Right ventricle myocardium inferior (tissue), 1 donor: Measurements from ENCODE around the gene SLC44A5. TPM values are rescaled to one million over a fixed set of nuclear protein-coding genes. Genes with fewer than 3 reads are reported as not detected.
"Not testable (repeated sequence)": the region's sequence is repeated elsewhere in the genome, so short reads cannot be mapped to it uniquely, and the experiment has no call there.

Experiments
- ATAC-seq: fragments of 200-7000 bp; cut with Tn5 transposase; one replicate; pipeline ENCODE4 v1.9.1; 2020; ENCODE audit warnings: mild to moderate bottlenecking, moderate library complexity
- DNase-seq: peaks from one replicate; pipeline ENCODE4 v3.0.0; 2021; ENCODE audit errors: missing footprints
- intact Hi-C: fragments of 100-400 bp; cut with DNase I; formaldehyde crosslinking; loops from one replicate; pipeline ENCODE4 v1.11.0; 2022
- total RNA-seq: library from RNA; stranded (reverse); fragmentation: NEBNext Ultra II Directional; extraction: Animal tissue kit (Norgen Biotek cat#: 25700); gene quantifications from one replicate; pipeline ENCODE4 v1.2.1, GENCODE V29; 2021
- donor health status: DM: no; HTN: yes; CAD: no; lungs with severe emphysema.

Gene SLC44A5
- total RNA-seq, 1 donor from 2014 or later, result 1.8 TPM

DNA sequence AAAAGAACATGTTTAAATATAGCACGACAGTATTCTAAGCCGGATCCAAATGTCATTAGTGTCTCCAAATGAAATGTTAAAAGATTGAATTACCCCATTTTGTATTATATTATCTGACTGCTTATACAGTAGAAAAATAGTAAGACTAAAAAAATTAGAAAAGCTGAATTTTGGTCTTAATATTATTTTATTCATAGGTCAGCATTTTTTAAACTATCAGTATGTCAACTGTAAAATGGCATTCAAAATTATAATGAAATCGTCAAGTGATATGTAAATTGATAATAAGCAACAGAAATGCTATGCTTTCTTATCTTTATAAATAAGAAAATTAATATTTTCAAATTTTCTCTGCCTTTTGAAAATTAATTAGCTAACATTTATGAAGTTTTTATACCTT is 16.6 kb downstream of the SLC44A5 start:
- intact Hi-C loops, result no loop called here
- ATAC-seq, result no peak
- DNase-seq, result no peak

DNA sequence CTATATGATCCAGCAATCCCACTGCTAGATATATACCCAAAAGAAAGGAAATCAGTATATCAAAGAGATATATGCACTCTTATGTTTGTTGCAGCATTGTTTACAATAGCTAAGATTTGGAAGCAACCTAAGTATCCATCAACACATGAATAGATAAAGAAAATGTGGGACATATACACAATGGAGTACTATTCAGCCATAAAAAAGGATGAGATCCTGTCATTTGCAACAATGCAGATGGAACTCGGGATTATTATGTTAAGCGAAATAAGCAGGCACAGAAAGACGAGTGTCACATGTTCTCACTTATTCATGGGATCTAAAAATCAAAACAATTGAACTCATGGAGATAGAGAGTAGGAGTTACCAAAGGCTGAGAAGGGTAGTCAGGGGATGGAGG is 17.5 kb downstream of the SLC44A5 start:
- intact Hi-C loops, DNase-seq: not testable (repeated sequence)

DNA sequence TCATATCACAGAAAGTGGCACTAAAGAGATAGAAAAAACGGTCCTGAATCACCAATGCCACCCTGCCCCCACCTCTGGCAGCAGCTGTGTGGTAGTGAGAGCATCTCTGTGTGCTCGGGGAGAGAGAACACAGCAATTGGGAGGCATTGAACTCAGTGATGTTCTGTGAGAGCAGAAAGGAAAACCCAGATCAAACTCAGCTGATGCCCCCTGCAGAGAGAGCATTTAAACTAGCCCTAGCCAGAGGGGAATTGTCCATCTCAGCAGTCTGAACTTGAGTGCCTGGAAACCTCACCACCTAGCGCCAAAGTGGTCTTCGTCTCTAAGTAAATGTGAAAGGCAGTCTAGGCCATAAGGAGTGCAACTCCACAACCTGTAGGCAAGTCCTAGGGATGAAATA is 21.3 kb downstream of the SLC44A5 start:
- DNase-seq (no peak), ATAC-seq (no peak)
- intact Hi-C loops, result no loop called here

More for the DNA sequence above, 17.5 kb downstream of the SLC44A5 start:
- ATAC-seq, result not testable (repeated sequence)

DNA sequence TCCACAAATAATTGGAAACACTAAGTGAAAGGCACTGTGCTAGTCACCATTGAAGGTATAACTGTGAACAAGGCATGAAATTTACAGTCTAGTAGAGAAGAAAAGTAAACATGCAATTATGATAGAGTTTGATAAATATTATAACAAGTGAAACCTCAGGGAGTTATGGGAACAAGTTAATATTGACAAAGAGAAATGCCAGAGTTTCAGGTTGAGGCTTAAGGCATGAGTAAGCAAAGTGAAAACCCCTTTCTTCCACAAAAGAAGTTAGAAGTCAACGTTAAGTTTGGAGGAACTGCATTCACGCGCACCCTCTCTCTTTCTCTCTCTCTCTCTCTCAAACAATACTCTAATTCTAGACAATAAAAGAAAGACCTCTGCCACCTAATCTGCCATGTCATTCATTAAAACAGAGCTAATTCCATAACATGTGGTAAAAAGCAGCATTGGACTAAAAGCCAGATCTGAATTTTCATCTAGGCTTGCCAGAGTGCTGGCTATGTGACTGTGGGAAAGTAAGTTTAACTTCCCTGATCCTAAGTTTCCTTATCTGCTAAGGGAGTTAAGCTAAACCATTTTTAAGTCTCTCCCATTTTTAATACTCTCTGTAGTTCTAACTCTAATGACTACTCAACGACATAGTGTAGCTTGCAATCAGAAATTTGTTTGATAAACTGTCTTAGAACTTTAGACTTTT is 22.0 kb downstream of the SLC44A5 start:
- intact Hi-C loops, result no loop called here
- DNase-seq, result no peak
- ATAC-seq, result no peak

DNA sequence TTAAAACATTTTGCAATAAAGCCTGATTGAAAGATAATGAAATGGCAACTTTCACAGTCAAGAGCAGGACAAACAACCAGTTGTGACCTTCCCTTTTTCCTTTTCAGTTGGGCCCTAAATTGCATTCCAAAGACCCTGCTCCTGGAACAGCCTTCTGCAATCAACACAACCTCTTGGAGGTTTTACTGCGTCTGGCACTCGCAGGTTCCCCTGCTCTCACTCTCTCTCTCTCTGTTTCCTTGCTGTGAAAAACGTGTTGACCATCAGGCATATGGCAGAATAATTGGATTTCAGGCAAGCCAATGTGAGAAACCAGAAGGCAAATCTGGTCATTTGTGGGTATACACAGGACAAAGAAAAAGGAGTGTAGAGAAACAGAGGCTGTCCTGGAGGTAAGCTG is 23.2 kb downstream of the SLC44A5 start:
- DNase-seq (no peak), ATAC-seq (no peak)
- intact Hi-C loops, result no loop called here

DNA sequence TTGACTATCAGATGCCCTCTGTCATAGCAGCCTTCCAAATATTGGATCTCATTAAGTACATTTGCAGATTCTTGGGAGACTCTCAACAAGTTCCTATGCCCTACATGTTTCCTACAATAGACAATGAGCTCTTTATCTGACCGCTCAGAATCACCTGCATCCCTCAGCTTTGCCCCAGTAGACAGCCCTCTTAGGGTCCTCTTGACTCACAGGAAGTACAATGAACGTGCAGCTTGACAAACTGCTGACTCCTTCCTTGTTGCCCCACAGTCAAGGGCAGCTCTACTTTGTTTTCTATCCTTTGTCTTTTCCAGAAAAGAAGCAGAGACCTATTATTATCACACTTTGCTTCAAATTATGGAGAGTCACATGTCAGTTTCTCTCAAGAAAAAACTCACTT is 27.6 kb downstream of the SLC44A5 start:
- no peak for ATAC-seq
- no peak for DNase-seq
- intact Hi-C loops, result no loop called here

DNA sequence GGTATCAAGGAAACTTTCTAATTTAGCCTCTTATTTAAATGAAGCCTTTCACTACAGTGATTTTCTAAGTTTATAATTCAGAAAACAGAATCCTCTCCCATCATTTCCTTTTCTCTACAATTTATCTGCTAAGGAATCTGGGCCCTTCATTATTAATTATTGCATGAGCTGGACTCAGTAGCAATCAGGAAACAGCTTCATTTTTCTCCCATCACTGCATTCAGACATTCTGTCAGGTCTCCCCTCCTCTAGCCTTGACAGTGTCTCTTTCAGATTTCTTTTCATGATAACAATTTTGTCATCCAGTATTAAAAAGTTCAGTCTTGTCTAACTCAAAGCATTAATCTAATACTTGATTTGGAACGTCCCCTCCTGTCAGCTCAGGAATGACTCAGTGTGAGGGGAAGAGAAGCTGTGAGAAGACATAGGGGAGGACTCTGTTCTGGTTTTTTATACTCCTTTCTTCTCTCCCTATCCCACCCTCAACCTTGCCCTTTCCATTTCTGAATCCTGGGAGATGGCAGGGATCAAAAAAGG is 28.1 kb downstream of the SLC44A5 start:
- DNase-seq (no peak), ATAC-seq (no peak)
- intact Hi-C loops, result no loop called here

DNA sequence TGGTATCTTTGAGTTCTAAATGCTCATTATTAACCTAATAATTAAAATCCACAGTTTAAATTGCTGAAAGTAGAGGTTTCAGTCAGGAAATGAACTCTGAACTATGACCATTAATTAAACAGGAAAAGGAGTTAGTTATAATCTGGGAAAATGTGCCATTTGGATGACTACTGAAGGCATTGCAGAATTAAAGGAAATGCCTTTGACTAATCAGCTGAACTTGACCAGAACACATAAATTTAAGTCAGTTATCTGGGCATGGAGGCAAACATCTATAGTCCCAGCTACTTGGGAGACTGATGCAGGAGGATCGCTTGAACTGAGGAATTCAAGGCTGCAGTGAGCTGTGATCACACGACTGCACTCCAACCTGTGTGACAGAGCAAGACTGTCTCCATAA is 31.9 kb downstream of the SLC44A5 start:
- intact Hi-C loops, result no loop called here
- DNase-seq (no peak), ATAC-seq (no peak)

DNA sequence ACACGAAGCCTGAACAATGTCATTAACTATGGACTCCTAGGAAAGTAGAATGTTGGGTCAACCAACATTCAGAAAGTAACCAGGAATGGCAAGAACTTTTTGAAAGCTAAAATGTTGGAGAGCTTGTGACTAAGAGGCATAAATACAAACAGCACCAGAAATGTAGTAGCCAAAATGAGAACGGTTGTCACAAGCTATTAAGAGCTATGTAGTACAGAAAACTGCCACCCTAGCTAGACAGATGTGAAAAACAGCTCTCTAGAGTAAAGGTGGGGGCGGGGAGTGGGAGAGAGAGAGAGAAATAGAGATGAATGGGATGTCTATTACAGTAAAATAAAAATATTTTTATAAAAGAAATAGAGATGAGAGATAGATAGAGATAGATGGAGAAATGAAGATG is 35.1 kb downstream of the SLC44A5 start:
- intact Hi-C loops, result no loop called here

DNA sequence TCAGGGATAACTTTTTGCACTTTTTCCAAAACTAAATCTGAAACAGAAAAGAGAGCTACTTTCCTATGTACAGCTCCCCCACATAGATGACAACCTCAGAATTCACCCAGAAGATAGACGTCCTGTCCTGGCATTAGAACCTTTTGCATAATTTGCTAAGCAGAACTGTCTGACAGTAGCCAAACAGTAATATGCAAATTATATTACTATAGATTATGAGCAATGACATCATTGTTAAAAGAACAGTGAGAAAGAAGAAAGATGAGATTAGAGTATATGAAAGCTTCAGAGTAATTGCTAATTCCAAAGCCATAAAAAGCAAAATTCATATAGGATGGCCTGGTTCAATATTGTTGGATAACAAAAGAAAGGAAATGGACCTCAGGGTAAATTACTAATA is 43.7 kb downstream of the SLC44A5 start:
- ATAC-seq, result no peak
- no peak for DNase-seq
- intact Hi-C loops, result no loop called here

More for the DNA sequence above, 35.1 kb downstream of the SLC44A5 start:
- ATAC-seq, result no peak
- no peak for DNase-seq

DNA sequence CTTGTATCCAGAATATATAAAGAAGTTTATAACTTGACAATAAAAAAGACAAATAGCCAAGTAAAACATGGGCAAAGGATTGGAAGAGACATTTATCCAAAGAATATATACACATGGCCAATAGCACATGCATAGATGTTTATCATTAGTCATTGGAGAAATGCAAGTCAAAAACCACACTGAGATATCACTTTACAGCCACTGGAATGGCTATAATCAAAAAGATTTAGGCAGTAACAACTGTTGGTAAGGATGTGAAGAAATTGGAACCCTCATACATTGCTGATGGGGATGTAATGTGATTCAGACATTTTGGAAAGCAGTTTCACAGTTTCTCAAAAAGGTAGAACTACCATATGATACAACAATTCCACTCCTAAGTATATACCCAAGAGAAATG is 51.1 kb downstream of the SLC44A5 start:
- ATAC-seq (no peak), DNase-seq (no peak)
- intact Hi-C loops, result no loop called here

DNA sequence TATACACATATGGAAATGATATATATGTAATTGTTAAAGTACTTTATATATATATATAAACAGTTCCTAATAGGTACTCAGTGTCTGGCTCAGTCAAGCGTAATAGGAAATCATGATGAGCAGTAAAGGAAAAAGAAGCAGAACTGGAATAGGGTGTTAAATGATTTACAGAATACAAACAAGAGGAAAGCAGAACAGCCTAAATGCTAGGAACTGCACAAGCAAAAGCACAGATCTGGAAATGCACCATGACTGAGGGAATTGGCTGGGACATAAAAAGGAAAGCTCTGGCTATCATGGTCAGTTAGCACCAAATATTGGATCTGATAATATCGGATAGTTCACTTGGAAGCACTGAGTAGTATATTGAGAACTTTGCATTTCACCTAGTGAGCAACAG is 51.8 kb downstream of the SLC44A5 start:
- intact Hi-C loops, result no loop called here
- no peak for ATAC-seq

DNA sequence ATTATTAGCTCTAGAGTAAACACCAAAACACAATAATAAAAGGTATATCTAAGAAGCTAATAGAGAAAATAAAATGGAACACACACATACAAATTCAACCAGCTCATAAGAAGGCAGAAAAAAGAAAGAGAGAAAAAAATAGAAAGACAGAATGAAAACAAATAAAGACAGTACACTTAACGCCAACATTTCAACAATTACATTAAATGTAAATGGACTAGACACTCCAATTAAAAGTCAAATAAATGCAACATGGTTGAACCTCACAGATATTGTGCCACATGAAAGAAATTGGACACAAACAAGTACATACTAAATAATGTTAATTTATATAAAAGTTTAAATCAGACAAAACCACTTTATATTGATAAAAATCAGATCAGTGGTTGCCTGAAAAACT is 56.0 kb downstream of the SLC44A5 start:
- intact Hi-C loops, result no loop called here
- no peak for DNase-seq
- no peak for ATAC-seq

More for the DNA sequence above, 51.8 kb downstream of the SLC44A5 start:
- DNase-seq, result no peak

DNA sequence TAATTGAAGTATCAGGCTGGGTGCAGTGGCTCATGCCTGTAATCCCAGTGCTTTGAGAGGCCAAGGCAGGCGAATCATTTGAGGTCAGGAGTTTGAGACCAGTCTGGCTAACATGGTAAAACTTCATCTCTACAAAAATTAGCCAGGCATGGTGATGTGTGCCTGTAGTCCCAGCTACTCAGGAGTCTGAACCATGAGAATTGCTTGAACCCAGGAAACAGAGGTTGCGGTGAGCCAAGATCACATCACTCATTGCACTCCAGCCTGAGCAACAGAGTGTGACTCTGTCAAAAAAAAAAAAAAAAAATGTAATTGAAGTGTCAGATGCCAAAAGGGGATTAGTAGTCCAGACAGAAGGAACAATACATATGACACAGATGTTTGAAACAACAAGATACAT is 56.7 kb downstream of the SLC44A5 start:
- ATAC-seq, result no peak
- intact Hi-C loops, result no loop called here

DNA sequence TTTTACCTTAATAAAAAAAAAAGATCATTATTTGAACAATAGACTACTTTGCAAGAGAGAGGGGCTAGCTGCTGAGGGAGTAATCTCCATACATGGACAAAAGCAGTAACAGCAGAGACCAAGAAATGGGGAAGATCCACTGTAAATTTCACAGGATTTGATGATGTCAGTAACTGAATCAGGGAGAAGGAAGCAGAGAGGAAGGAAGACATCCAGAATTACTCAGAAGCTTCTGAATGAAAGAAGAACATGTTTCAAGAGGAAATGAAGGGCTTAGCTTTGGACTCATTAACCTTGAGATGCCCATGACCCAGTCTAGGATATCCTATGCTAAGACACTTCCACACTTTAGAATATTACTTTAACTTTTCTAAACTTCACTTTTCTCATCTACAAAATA is 60.4 kb downstream of the SLC44A5 start:
- intact Hi-C loops, result no loop called here
- ATAC-seq, result no peak
- DNase-seq, result no peak

More for the DNA sequence above, 56.7 kb downstream of the SLC44A5 start:
- no peak for DNase-seq

DNA sequence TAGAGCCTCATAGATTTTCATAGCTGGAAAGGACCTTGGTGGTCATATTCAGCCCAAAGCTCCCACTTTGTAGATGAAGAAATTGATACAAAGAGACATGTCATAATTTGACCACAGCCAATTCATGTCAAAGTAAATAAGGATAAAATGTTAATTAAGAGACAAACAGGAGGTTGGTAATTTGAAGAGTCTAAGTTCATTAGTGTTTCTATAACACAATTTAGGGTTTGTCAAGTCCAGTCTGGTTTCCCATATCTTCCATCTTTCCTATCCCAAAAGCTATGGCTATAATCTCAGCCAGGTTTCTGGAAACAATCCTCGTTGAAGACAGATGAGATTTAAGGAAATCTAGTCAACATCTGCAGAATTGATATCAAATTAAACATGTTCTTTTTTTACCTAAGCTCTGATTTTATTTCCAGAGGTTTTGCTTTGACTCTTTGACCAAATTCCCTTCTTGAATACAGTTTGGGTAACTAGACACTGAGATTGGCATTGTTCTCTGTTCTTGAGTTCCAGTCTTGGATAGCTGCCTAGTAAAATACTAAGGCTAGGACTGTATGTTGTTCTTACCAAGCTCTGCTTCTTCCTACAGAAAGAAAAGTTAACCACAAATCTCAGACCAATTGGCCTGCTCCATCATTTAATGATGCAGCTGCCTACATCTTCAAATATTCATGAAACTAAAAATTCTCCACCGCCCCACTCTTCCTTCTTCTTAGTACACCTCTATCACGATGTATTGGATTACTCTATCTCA is 62.0 kb downstream of the SLC44A5 start:
- intact Hi-C loops, result no loop called here
- DNase-seq, result no peak
- ATAC-seq, result no peak

DNA sequence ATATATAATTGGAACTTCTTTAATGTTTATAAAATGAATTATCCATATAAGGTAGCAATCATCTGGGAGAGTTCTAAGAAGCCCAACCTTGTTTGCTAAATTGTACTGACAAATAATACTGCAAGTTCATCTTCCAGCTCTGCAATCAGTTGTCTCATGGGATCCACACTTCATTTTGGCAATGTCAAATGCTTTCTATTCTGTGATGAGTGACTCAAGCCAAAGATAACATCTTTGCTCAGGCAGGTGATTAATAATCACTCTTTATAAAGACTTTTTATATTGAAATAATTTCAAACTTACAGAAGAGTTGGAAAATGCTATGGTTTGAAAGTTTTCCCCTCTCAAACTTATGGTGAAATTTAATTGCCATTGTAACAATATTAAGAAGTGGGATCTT is 67.2 kb downstream of the SLC44A5 start:
- intact Hi-C loops, result no loop called here
- ATAC-seq, result no peak
- no peak for DNase-seq

DNA sequence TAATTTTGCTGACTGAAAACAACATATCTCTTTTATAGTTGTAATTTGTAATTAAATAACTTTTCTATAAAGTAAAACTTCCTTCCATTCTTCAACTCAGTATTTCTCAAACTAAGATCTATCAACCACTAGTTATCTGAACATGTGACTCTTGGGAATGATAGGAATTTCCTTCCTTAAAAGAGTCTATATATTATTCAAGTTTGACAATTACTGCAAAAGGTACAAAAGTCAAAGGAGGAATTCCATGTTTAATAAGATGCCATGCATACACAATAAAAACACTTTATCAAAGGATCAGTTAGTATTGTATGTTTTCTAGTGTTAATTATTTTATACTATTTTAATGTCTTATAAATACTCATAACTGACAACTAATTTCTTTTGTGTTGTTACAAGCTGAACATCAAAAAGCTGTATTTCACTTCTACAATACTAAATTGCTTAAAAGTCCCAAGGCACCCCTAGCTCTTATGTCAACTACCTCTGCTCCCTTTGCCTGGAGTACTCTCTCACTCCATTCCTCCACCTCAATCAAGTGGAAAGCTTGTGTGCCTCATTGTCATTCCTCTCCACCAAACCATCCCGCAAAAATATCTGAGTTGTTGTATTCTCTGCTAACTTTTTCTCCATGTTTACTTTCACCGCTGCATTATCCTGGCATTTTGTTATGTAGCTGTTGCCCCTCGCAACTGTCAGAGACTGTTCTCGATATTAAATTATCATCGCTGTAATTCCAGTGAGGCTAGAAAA is 67.9 kb downstream of the SLC44A5 start:
- DNase-seq (no peak), ATAC-seq (no peak)
- intact Hi-C loops, result no loop called here

DNA sequence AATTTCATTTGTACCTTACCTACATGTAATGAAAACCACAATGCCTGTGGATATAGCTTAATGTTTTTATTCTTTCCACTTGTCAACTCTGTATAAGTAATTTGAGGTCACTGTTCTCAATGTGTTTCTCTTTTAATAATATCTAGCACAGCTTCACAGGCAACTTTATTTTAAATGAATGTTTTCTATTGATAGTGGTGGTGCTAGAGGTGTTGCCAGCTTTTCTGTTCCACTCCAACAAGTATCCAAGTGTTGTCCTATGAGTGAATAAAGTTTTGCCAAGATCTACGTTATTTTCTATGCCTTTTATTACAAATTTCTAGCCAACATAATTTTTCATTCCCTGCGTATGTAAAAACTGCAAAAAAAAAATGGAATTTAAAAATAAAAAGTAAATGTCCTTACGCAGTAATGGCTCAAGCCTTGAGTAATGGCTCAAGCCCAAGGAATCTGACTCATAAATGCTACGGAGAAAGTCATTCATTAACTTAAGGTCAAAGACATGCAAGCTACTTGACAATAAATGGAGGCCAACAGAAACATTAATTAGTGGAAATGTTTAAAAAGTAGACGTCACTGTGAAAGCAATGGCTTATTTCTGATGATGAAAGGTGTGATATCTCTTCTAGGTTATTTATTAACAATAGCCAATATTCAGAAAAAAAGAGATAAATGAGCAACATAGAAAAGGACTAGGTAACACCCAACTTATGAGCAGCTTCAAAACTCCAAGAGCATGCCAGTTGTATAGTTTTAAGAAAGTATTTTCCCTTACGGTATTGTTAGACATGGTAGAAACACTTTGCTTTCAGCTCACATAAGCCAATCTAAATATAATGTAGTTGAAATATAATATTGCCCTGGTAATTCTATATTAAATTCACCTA is 71.4 kb downstream of the SLC44A5 start:
- intact Hi-C loops, result no loop called here
- ATAC-seq, result no peak
- no peak for DNase-seq
